Activated naive CD8-positive, alpha-beta T cell treated with anti-CD3 and anti-CD28 coated beads, Interleukin-2, amount 50 U/mL, for 24 hours (primary cell): Measurements from ENCODE around the gene NPR1.

Experiments used
- ATAC-seq: fragments of 150-1000 bp; cut with Tn5 transposase; one replicate; pipeline ENCODE4 v1.10.0; 2021
- DNase-seq: peaks from one replicate; pipeline ENCODE4 v3.0.0; 2021
- H3K27ac Mint-ChIP-seq: one replicate; pipeline ENCODE4 v1.8.0; 2021; ENCODE audit warnings: mild to moderate bottlenecking, mixed read lengths
- H3K27me3 Mint-ChIP-seq: one replicate; pipeline ENCODE4 v1.8.0; 2021; ENCODE audit warnings: mixed read lengths
- H3K36me3 Mint-ChIP-seq: one replicate; pipeline ENCODE4 v1.8.0; 2021; ENCODE audit warnings: low read depth, mixed read lengths
- H3K4me1 Mint-ChIP-seq: one replicate; pipeline ENCODE4 v1.8.0; 2021; ENCODE audit warnings: mixed read lengths
- H3K4me3 Mint-ChIP-seq: one replicate; pipeline ENCODE4 v1.8.0; 2021; ENCODE audit warnings: mild to moderate bottlenecking, moderate library complexity, mixed read lengths
- H3K9me3 Mint-ChIP-seq: one replicate; pipeline ENCODE4 v1.8.0; 2021; ENCODE audit warnings: mixed read lengths

The NPR1 gene

DNA sequence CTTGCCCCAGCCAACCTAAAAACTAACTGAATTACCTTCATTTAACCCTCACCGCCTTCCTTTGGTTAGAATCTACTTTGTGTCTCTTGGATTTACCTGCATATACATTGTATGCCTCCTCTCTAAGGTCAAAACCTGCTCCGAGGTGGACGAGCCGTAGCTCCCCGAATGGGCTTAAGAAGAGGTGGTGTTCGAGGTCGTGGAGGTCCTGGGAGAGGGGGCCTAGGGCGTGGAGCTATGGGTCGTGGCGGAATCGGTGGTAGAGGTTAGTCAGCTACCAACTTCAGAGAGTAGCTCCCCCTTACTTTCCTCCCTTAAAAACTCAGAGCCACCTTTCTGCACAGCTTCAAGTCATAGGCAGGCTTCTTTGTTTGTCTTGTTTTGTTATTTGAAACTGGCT, 35.4 kb upstream of the NPR1 start:
- Mint-ChIP-seq H3K4me3 (no peak overlapping the region), H3K4me1 (peaks cover 40% of the 10 kb centered on the region), H3K36me3 (peaks cover 78% of the 10 kb centered on the region), H3K27ac (peak overlapping the region; percentile 61), H3K27me3 (no peaks in the 10 kb centered on the region), H3K9me3 (no peaks in the 10 kb centered on the region)
- ATAC-seq (no peak), DNase-seq (no peak)

DNA sequence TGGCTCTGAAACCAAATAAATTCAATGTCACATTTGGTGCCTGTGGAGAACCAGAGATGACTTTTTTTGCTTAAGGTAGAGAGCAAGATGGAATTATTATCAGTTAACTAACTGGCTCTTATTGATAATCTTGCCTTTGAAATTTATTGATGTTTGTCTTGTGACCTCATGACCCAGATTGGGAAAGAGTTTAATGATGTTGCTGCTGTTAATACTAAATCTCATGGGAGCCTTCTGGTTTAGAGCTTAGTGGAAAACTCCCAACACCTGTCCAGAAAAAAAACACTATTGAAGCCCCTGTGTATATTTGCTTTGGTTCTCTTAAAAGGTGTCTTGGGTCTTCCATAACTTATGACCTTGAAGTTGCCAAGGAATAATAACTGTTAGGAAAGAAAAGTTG, 34.7 kb upstream of the NPR1 start:
- Mint-ChIP-seq H3K4me3 (no peak overlapping the region), H3K36me3 (peaks cover 74% of the 10 kb centered on the region), H3K27ac (peak overlapping the region; percentile 40), H3K27me3 (no peaks in the 10 kb centered on the region), H3K4me1 (peaks cover 47% of the 10 kb centered on the region), H3K9me3 (no peaks in the 10 kb centered on the region)
- DNase-seq (no peak), ATAC-seq (no peak)

GRCh38 chr1:153646672-153647345, 31.7 kb upstream of the NPR1 start:
- Mint-ChIP-seq H3K36me3 (peaks cover 55% of the 10 kb centered on the region), H3K27ac (peak overlapping the region; percentile 65)
- DNase-seq, result no peak

DNA sequence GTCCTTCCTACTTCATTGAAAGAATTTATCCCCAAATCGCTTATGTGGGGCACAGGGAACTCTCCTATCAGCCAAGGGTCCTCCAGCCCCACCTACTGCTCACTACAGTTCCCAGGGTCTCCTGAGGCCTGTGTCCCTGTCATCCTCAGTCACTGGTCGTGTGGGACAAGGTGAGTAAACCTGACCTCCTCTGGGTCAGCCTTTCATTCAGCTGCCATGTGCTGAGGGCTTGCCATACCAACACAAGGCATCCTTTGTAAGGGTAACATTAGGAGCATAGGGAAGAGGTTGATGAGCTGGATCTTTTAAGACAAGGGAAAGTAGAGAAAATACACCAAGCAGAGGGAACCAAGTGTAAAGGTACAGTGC, 31.2 kb upstream of the NPR1 start:
- no peaks in the 10 kb centered on the region for H3K27me3 Mint-ChIP-seq
- peaks cover 50% of the 10 kb centered on the region for H3K36me3 Mint-ChIP-seq
- DNase-seq, result no peak
- no peak for ATAC-seq
- H3K27ac Mint-ChIP-seq, result peak overlapping the region; percentile 65
- H3K4me1 Mint-ChIP-seq, result peaks cover 48% of the 10 kb centered on the region
- H3K4me3 Mint-ChIP-seq, result no peak overlapping the region
- H3K9me3 Mint-ChIP-seq, result no peaks in the 10 kb centered on the region

More at GRCh38 chr1:153646672-153647345, 31.7 kb upstream of the NPR1 start:
- Mint-ChIP-seq H3K9me3 (no peaks in the 10 kb centered on the region), H3K4me1 (peaks cover 51% of the 10 kb centered on the region), H3K27me3 (no peaks in the 10 kb centered on the region), H3K4me3 (no peak overlapping the region)
- no peak for ATAC-seq

GRCh38 chr1:153648000-153648643, 30.4 kb upstream of the NPR1 start:
- no peak for ATAC-seq
- Mint-ChIP-seq H3K27me3 (no peaks in the 10 kb centered on the region), H3K36me3 (peaks cover 42% of the 10 kb centered on the region), H3K4me3 (no peak overlapping the region), H3K27ac (no peak overlapping the region), H3K9me3 (no peaks in the 10 kb centered on the region), H3K4me1 (peaks cover 51% of the 10 kb centered on the region)
- DNase-seq, result no peak

GRCh38 chr1:153649137-153649862, 29.2 kb upstream of the NPR1 start:
- Mint-ChIP-seq H3K27me3 (no peaks in the 10 kb centered on the region), H3K9me3 (no peaks in the 10 kb centered on the region), H3K27ac (peak overlapping the region; percentile 72), H3K4me1 (peaks cover 44% of the 10 kb centered on the region), H3K4me3 (no peak overlapping the region), H3K36me3 (peaks cover 31% of the 10 kb centered on the region)
- ATAC-seq, result peak; percentile 22
- DNase-seq, result no peak

GRCh38 chr1:153649863-153650235, 28.6 kb upstream of the NPR1 start:
- Mint-ChIP-seq H3K36me3 (peaks cover 25% of the 10 kb centered on the region), H3K9me3 (no peaks in the 10 kb centered on the region), H3K27me3 (no peaks in the 10 kb centered on the region), H3K4me1 (peaks cover 39% of the 10 kb centered on the region), H3K27ac (peak overlapping the region; percentile 44), H3K4me3 (no peak overlapping the region)
- DNase-seq, result no peak
- ATAC-seq, result peak; percentile 26

DNA sequence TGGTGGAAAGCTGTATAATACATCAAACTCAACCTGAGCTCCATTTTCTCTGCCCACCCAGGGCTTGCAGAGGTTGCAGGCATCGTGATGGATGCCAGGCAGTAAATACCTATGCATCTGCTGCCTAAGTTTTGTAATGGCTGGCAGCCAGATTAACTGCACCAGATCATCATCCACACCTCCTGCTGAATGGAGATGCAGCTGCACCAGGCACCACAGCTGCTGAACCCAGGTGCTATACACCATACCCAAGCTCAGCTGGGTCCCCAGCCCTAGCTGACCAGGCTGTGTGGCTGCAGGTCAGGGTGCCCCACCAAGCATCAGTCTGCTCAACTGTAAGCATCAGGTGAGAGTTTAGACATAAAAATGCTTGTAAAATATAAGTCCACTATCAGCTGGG, 26.7 kb upstream of the NPR1 start:
- no peak overlapping the region for H3K27ac Mint-ChIP-seq
- peaks cover 7% of the 10 kb centered on the region for H3K36me3 Mint-ChIP-seq
- peaks cover 33% of the 10 kb centered on the region for H3K4me1 Mint-ChIP-seq
- no peaks in the 10 kb centered on the region for H3K27me3 Mint-ChIP-seq
- H3K9me3 Mint-ChIP-seq, result no peaks in the 10 kb centered on the region
- DNase-seq (no peak), ATAC-seq (no peak)
- H3K4me3 Mint-ChIP-seq, result no peak overlapping the region

DNA sequence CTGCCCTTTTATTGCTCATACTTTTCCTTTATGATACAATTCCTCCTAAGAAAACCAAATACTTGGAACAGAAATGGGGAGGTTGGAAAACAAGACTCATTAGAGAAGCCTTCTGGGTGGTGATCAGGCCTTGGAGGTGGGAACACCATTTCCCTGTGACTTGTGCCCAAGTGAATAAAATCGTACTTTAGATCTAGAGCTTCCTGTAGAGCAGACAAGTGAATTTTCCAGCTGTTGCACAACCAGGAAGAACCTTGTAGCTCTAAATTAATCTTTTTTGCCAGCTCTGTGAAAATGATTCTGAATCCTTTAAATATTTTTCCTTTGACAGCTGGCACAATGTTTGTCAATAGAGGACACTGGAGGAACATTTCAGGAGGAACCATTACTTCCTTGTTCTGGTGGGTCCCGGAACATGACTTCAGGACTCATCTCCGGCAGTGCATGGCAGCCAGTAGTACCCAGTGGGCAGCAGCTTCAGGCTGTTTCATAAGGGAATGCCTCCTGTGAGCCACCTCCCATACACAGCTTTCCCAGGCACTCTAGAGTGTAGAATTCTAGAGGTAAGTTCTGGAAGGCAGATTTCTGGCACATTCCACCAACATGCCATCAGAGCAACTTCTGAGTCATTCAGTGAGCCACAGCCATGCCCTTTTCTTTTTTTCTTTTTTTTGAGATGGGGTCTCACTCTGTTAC, 25.5 kb upstream of the NPR1 start:
- H3K4me1 Mint-ChIP-seq, result peaks cover 32% of the 10 kb centered on the region
- DNase-seq (no peak), ATAC-seq (no peak)
- peaks cover under 1% of the 10 kb centered on the region for H3K36me3 Mint-ChIP-seq
- no peaks in the 10 kb centered on the region for H3K27me3 Mint-ChIP-seq
- no peaks in the 10 kb centered on the region for H3K9me3 Mint-ChIP-seq
- no peak overlapping the region for H3K27ac Mint-ChIP-seq
- no peak overlapping the region for H3K4me3 Mint-ChIP-seq

DNA sequence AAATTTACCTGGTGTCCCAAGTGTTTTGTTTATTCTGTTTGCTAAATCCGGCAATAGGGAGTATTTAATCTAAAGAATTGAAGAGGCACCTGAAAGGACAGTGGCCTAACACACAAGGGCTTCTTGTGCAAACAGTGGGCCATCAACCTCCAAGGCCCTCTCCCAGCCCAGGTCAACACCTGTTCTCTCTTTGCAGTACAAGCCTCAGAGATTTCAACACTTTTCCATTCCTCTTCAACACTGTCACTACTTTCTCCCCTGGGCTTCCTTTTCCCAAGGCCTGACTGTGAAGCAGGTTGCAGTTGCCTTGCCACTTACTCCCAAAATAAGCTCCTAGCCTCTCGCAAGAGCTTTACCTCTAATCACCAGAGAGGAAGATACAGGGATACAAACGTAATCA, 23.2 kb upstream of the NPR1 start:
- no peaks in the 10 kb centered on the region for H3K27me3 Mint-ChIP-seq
- ATAC-seq, result no peak
- no peaks in the 10 kb centered on the region for H3K9me3 Mint-ChIP-seq
- no peak for DNase-seq
- H3K4me1 Mint-ChIP-seq, result peaks cover 24% of the 10 kb centered on the region
- H3K27ac Mint-ChIP-seq, result no peak overlapping the region
- no peak overlapping the region for H3K4me3 Mint-ChIP-seq
- H3K36me3 Mint-ChIP-seq, result no peaks in the 10 kb centered on the region

GRCh38 chr1:153658400-153659174, 19.9 kb upstream of the NPR1 start, which contains the start of gene SNAPIN:
SNAPIN (plus strand) TSS chr1:153658703; CDS start chr1:153658744, 41 bp downstream.
- no peaks in the 10 kb centered on the region for H3K27me3 Mint-ChIP-seq
- peak within 1 kb of the TSS; percentile 93 for H3K27ac Mint-ChIP-seq
- H3K4me3 Mint-ChIP-seq, result peak within 1 kb of the TSS; percentile 94
- no peaks in the 10 kb centered on the region for H3K9me3 Mint-ChIP-seq
- ATAC-seq, result peak; percentile 98
- H3K4me1 Mint-ChIP-seq, result peaks cover 20% of the 10 kb centered on the region
- H3K36me3 Mint-ChIP-seq, result peaks cover 24% of the 10 kb centered on the region
- peak; percentile 93 for DNase-seq

GRCh38 chr1:153659175-153659534, 19.3 kb upstream of the NPR1 start:
- Mint-ChIP-seq H3K4me3 (peak overlapping the region; percentile 94), H3K27ac (peak overlapping the region; percentile 93), H3K27me3 (no peaks in the 10 kb centered on the region), H3K4me1 (peaks cover 20% of the 10 kb centered on the region), H3K9me3 (no peaks in the 10 kb centered on the region), H3K36me3 (peaks cover 25% of the 10 kb centered on the region)
- ATAC-seq (no peak), DNase-seq (no peak)

DNA sequence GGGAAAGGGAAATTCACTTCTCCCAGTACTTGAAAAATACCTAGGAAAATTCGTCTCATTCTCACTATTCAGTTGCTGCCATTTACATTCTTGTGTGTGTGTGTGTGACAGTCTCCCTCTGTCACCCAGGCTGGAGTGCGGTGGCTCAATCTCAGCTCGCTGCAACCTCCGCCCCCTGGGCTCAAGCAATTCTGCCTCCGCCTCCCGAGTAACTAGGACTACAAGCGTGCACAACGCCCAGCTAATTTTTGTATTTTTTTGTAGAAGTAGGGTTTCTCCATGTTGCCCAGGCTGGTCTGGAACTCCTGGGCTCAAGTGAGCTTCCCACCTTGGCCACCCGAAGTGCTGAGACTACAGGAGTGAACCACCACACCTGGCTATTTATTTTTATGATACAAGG, 18.8 kb upstream of the NPR1 start:
- Mint-ChIP-seq H3K27ac (peak overlapping the region; percentile 93), H3K27me3 (no peaks in the 10 kb centered on the region), H3K4me1 (peaks cover 20% of the 10 kb centered on the region), H3K36me3 (peaks cover 29% of the 10 kb centered on the region), H3K9me3 (no peaks in the 10 kb centered on the region), H3K4me3 (peak overlapping the region; percentile 94)
- no peak for ATAC-seq
- DNase-seq, result no peak

- peak overlapping the region; percentile 52 for H3K27ac Mint-ChIP-seq
- H3K36me3 Mint-ChIP-seq, result peaks cover 44% of the 10 kb centered on the region
- ATAC-seq, result no peak
- no peak for DNase-seq
- no peaks in the 10 kb centered on the region for H3K9me3 Mint-ChIP-seq
- no peaks in the 10 kb centered on the region for H3K27me3 Mint-ChIP-seq
- no peak overlapping the region for H3K4me3 Mint-ChIP-seq
- peaks cover 19% of the 10 kb centered on the region for H3K4me1 Mint-ChIP-seq
Measured at GRCh38 chr1:153661111-153661708, 17.3 kb upstream of the NPR1 start.
